ENCODE results near the gene PPP6C.
"Not testable (repeated sequence)": the region's sequence is repeated elsewhere in the genome, so short reads cannot be mapped to it uniquely, and the experiment has no call there.

Gene PPP6C

GRCh38 chr9:125189361-125190289 lies at the start of gene PPP6C:
TSS of gene PPP6C (minus strand) at chr9:125189803. CDS start at chr9:125189718, 85 bp downstream.
- in situ Hi-C loops (cut with MboI; ENCODE audit: low sequenced_read_pairs) = no loop called here

DNA sequence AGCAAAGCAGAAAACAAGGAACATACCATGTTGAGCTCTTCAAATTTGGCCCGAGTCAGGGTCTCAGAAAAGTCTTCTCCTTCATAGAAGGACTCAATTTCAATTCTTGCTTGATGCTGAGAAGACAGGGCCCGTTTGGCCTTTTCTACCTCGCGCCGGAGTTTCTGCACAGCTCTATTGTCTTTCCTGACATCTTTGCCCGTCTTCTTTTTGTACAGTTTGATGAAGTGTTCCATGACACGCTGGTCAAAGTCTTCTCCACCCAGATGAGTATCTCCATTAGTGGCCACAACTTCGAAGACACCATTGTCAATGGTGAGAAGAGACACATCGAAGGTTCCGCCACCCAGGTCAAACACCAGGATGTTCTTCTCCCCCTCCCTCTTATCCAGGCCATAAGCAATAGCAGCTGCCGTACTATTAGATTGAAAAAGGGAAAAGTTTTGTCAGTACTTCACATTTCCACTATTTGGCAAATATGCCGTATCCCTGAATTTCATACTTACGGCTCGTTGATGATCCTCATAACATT lies 49.4 kb upstream of the PPP6C start:
- in situ Hi-C loops (cut with MboI; ENCODE audit: low sequenced_read_pairs) = no loop called here

- in situ Hi-C loops (cut with MboI; ENCODE audit: low sequenced_read_pairs) = no loop called here
Observed at GRCh38 chr9:125238127-125238914, 48.7 kb upstream of the PPP6C start.

DNA sequence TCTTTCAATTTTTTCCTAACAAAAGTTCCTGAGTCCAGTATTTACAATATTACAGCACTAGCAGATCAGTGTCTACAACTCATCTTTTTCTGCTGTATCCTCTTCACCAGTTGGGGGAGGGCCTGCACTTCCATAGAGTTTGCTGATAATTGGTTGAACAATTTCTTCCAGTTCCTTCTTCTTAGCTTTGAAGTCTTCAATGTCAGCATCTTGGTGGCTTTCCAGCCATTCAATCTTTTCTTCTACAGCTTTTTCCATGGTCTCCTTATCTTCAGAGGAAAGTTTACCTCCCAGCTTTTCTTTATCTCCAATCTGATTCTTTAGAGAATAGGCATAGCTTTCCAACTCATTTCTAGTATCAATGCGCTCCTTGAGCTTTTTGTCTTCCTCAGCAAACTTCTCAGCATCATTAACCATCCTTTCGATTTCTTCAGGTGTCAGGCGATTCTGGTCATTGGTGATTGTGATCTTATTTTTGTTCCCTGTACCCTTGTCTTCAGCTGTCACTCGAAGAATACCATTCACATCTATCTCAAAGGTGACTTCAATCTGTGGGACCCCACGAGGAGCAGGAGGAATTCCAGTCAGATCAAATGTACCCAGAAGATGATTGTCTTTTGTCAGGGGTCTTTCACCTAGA lies 47.0 kb upstream of the PPP6C start:
- in situ Hi-C loops (cut with MboI; ENCODE audit: low sequenced_read_pairs) = not testable (repeated sequence)

DNA sequence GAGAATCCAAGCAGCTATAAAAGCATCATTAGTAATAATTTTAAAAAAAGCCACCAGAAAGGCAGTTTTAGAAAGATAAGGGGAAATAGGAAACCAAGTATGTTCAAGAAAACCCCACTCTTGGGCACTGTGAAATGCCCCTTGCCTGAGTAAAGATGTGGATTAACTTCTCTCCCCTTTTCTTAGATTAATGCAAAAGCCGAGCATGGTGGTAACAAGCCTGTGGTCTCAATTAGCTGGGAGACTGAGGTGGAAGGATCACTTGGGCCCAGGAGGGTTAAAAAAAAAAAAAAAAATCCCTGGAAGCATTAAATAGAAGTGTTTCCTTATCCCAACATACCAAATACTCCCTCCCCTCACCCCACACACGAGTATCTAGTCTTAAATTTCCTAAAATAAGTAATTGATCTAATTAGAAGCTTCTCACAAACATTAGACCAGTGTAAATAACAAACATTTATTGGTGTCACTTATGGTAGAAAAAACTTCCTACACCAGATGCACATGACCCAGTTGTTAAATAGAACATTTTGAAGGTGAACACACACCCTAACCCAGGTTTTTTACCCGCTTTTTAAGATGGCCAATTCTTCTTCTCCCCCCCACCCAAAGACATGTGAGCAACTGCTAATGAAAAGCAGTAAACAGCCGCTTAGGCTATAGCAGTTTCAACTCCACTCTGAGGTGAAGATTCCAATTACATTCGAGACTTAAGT lies 46.4 kb upstream of the PPP6C start:
- in situ Hi-C loops (cut with MboI; ENCODE audit: low sequenced_read_pairs) = no loop called here

- in situ Hi-C loops (cut with MboI; ENCODE audit: low sequenced_read_pairs) = not testable (repeated sequence)
Observed at GRCh38 chr9:125234099-125234498, 44.5 kb upstream of the PPP6C start.

GRCh38 chr9:125233678-125234077 lies 44.1 kb upstream of the PPP6C start:
- in situ Hi-C loops (cut with MboI; ENCODE audit: low sequenced_read_pairs) = no loop called here

- in situ Hi-C loops (cut with MboI; ENCODE audit: low sequenced_read_pairs) = no loop called here
Observed at GRCh38 chr9:125227761-125228160, 38.2 kb upstream of the PPP6C start.

DNA sequence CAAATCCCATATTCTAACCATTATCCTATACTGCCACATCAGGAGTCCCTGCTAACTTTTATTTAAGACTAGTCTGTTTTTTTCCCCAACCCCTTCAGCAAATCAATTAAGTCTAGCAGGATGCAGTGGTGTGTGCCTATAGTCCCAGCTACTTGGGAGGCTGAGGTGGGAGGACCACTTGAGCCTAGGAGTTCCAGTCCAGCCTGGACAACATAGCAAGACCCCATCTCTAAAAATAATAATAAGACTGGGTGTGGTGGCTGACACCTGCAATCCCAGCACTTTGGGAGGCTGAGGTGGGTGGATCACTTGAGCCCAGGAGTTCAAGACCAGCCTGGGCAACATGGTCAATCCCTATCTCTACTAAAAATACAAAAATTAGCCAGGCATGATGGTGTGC lies 35.3 kb upstream of the PPP6C start:
- in situ Hi-C loops (cut with MboI; ENCODE audit: low sequenced_read_pairs) = not testable (repeated sequence)

DNA sequence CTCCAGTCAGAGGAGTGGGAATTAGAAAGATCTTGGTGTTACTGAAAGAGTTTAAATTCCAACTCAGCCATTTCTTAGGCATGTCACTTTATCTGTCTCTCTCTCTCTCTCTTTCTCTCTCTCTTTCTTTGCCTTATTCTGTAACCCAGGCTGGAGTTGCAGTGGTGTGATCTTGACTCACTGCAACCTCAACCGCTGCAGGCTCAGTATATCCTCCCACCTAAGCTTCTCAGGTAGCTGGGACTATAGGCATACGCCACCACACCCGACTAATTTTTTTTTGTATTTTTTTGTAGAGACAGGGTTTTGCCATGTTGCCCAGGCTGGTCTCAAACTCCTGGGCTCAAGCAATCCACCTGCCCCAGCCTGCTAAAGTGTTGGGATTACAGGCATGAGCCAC lies 29.0 kb upstream of the PPP6C start:
- in situ Hi-C loops (cut with MboI; ENCODE audit: low sequenced_read_pairs) = no loop called here

DNA sequence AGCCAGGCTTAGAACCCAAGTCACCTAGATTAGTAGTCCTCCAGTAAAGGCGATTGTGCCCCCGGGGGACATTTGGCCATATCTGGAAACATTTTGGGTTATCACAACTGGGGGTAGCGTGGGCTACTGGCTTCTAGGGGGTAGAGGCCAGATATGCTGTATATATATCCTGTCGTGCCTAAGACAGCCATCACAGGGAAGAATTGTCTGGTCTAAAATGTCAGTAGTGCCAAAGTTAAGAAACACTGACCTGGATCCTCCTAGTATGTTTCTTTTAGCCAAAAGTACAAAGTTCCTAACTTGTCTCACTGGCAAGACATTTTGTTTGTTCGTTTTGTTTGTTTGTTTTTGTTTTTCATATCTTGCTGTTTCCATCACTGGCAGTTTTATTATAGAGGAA lies 24.6 kb upstream of the PPP6C start:
- in situ Hi-C loops (cut with MboI; ENCODE audit: low sequenced_read_pairs) = no loop called here

DNA sequence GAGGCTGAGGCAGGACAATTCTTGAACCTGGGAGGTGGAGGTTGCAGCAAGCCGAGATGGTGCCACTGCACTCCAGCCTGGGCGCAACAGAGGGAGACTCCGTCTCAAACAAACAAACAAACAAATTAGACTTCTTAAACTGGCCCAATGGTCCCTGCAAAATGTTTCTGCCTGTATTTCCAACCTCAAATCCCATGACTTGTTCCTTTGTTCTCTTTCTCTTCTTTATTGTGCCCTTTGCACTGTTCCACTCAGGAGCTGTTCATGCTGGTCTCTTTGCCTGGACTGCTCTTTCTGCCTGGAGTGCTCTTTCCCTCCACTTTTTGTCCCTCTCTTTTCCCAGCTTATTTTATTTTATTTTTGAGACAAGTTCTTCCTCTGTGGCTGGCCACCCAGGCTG lies 14.9 kb upstream of the PPP6C start:
- in situ Hi-C loops (cut with MboI; ENCODE audit: low sequenced_read_pairs) = no loop called here

DNA sequence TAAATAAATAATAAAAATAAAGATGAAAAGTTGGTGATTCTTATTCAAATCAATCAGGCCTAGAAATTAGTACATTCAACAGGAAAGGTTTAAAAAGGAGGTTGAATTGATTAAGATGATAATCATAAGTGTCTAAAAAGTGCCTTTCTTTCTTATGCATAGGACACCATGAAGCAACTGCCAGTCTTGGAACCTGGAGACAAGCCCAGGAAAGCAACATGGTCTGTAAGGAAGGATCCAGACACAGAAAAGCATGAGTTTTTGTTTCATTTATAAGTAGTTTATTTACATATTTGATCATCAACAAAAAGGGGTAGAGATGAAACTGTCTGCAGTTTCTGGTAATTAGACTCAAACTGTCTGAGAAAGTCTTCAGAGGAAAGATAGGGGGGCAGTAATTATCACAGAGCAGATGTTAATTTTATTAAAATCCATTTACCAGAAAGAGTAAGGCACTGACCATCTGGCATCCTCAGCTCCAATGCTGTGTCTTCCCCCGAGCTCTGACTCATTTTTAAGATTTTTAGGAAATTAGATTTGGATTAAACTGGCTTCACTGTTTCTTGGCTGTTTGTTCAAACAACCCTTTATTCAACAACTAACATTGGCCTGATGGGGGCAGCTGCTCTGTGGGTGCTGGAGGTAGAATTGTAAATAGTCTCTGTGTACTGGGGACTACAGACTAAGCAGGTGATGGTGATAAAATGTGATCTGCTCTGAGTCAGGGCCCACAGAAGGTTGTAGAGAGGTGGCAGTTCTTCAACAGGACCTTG lies 13.4 kb upstream of the PPP6C start:
- in situ Hi-C loops (cut with MboI; ENCODE audit: low sequenced_read_pairs) = no loop called here

DNA sequence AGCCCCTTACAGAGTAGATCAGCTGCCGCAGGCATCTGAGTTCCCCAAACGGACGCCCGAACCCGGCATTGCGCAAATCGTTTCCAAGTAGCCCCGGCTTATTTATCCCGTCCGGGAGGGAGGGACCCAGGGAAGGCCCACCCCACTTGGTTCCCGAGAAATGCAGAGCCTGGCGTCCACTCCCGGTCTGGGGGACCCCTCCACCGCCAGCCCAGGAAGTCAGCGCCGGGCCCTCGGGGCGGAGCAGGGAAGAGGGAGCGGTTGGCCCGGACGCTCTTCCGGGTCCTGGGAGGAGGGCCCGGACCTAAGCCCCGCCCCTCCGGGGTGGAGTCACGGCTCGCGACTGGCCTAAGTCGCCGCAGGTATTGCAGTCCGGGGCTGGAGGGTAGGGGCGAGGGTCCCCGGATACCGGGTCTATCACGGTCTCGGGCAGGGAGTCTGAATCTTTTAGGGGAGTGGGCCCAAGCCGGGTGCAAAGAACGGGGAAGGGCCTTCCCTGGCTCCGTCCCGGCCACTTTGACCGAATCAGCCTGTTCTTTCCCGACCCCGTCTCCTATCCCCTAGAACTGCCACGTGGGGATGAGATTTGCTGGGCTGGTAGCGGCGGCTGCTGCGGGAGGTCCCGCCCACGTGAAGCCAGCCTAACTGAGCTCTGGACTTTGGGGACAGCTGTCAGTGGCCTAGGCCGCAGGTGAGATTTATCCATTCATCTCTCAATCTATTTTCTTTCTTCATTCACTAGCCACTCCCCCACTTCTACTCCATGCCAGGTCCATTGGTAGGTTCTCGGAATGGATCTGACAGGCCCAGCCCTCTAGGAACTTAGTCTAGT lies 10.8 kb upstream of the PPP6C start, which contains the start of gene RABEPK:
RABEPK (plus strand) TSS at position 327 of the 832 bp plus-strand sequence. CDS start 2,472 bp downstream, outside the sequence.
- in situ Hi-C loops (cut with MboI; ENCODE audit: low sequenced_read_pairs) = no loop called here

GRCh38 chr9:125195591-125195990 lies 6.0 kb upstream of the PPP6C start:
- in situ Hi-C loops (cut with MboI; ENCODE audit: low sequenced_read_pairs) = not testable (repeated sequence)

GRCh38 chr9:125194466-125194865 lies 4.9 kb upstream of the PPP6C start:
- in situ Hi-C loops (cut with MboI; ENCODE audit: low sequenced_read_pairs) = not testable (repeated sequence)

- in situ Hi-C loops (cut with MboI; ENCODE audit: low sequenced_read_pairs) = no loop called here
Observed at GRCh38 chr9:125190361-125190801, 778 bp upstream of the PPP6C start.

DNA sequence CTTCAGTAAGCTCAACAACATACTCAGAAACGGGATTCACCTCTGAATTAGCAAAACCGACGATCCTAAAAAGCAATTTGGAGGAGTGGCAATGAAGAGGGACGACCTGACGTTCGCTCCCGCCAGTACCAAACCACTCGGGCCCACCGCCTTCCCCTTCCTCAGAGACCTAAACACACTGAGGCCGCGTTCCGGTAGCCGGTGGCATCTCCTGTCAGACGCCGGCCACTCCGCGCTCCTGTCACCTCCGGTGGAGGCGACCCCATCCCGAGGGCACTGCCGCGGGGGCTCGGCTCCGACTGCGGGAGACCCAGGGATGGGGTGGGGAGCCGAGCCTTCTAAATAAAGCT lies 617 bp downstream of the PPP6C start:
- in situ Hi-C loops (cut with MboI; ENCODE audit: low sequenced_read_pairs) = no loop called here

DNA sequence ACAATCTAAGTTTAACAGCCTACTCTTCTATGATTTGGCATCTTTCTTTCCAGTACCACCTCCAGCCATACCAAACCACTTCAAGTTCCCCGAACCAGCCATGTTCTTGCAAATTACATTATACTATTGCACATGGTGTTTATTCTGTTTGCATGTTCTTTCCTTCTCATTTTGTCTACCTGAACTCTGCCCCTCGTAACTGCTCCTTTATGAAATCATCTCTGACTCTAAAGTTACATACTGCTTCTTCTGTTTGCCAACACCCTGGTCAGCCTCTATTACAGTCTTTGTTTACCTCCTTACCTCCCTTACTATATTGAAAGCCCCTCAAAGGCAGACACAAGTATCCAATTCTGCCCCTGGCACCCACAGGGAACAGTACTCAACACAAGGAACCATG lies 6.0 kb downstream of the PPP6C start:
- in situ Hi-C loops (cut with MboI; ENCODE audit: low sequenced_read_pairs) = no loop called here
